GM12878 (cell line): ENCODE measurements around the gene SHC2. TPM values are rescaled to one million over a fixed set of nuclear protein-coding genes. Genes with fewer than 3 reads are reported as not detected.
"Not testable (repeated sequence)": the region's sequence is repeated elsewhere in the genome, so short reads cannot be mapped to it uniquely, and the experiment has no call there.

Experiments
- ATAC-seq: fragments of 200-7000 bp; cut with Tn5 transposase; 3 replicates; pipeline ENCODE4 v1.9.1; 2020; ENCODE audit warnings: mild to moderate bottlenecking, moderate library complexity
- BruUV-seq: library from RNA; stranded (reverse); fragments of 400-500 nt; replicated peaks from 2 replicates; lab custom pipeline; 2021; lab: Mats Ljungman, UMichigan
- CTCF ChIA-PET: fragments of 300-600 bp; sonication (Branson Sonifier 250); formaldehyde crosslinking; extraction: SDS; loops from one replicate; lab custom pipeline; 2021; ENCODE audit warnings: inconsistent platforms; lab: Yijun Ruan, JAX
- POLR2A ChIA-PET: fragments of 350-600 bp; formaldehyde crosslinking; extraction: SDS; loops from one replicate; lab custom pipeline; 2021; ENCODE audit warnings: inconsistent platforms; lab: Charles Lee
- RAD21 ChIA-PET: fragments of 300-600 bp; sonication (Branson Sonifier 250); formaldehyde crosslinking; loops from one replicate; lab custom pipeline; 2023; ENCODE audit warnings: antibody characterized with exemption; ENCODE audit not compliant: unreplicated experiment; lab: Charles Lee
- SMC1A ChIA-PET: fragments of 300-600 bp; sonication (Branson Sonifier 250); formaldehyde crosslinking; loops from one replicate; lab custom pipeline; 2023; ENCODE audit not compliant: unreplicated experiment, uncharacterized antibody; lab: Charles Lee
- DNase-seq: peaks from one replicate; pipeline ENCODE4 v3.0.0-alpha.2; 2011; ENCODE audit warnings: low read depth, low spot score
- FAIRE-seq: peaks from 3 replicates; lab custom pipeline; 2011; peaks lifted over from hg19 to GRCh38; lab: Jason Lieb, UNC
- H2AFZ ChIP-seq: 2 replicates; pipeline ENCODE4 v1.6.0; 2011; ENCODE audit warnings: low read depth, low read length, control low read depth; ENCODE audit not compliant: control insufficient read depth
- H3K27ac ChIP-seq: 2 replicates; pipeline ENCODE4 v1.5.1; 2011; ENCODE audit warnings: control low read depth; ENCODE audit not compliant: control insufficient read depth, insufficient read depth
- H3K27me3 ChIP-seq, 2 experiments: replicated peaks in 1 of 2; 2 replicates each; pipeline versions ENCODE4 v1.6.0 to v1.6.1; 2011; ENCODE audit warnings: low read length in 1 of 2; ENCODE audit not compliant: control insufficient read depth in 2 of 2, insufficient read depth in 2 of 2
- H3K36me3 ChIP-seq, 2 experiments: 2 replicates each; pipeline ENCODE4 v1.5.1; 2011; ENCODE audit warnings: low read length in 1 of 2; ENCODE audit not compliant: control insufficient read depth in 2 of 2, insufficient read depth in 2 of 2
- H3K4me1 ChIP-seq: 2 replicates; pipeline ENCODE4 v1.6.1; 2011; ENCODE audit warnings: mild to moderate bottlenecking, low read length, moderate library complexity, mixed read lengths; ENCODE audit not compliant: control insufficient read depth, insufficient read depth
- H3K4me2 ChIP-seq: 2 replicates; pipeline ENCODE4 v1.6.0; 2011; ENCODE audit warnings: control low read depth; ENCODE audit not compliant: control insufficient read depth, insufficient read depth
- H3K4me3 ChIP-seq: fragments of 200-600 bp; sonication (generic); 2 replicates; pipeline ENCODE4 v1.5.1; 2016
- H3K79me2 ChIP-seq: 2 replicates; pipeline ENCODE4 v1.6.0; 2011; ENCODE audit warnings: low read length; ENCODE audit not compliant: control insufficient read depth, insufficient read depth
- H3K9ac ChIP-seq: 2 replicates; pipeline ENCODE4 v1.8.0; 2011; ENCODE audit warnings: low read length, control low read depth, mixed read lengths; ENCODE audit not compliant: control insufficient read depth, insufficient read depth
- H3K9me3 ChIP-seq: replicated peaks from 3 replicates; pipeline ENCODE4 v1.5.1; 2011; ENCODE audit warnings: mild to moderate bottlenecking, low read length; ENCODE audit not compliant: control insufficient read depth, insufficient read depth
- H4K20me1 ChIP-seq: 2 replicates; pipeline ENCODE4 v1.6.0; 2011; ENCODE audit not compliant: control insufficient read depth, insufficient read depth
- MEF2A ChIP-seq: IDR thresholded peaks from 2 replicates; pipeline ENCODE4 v1.6.1; 2011; ENCODE audit warnings: low read depth, mild to moderate bottlenecking, low read length, moderate library complexity; ENCODE audit not compliant: insufficient read depth
- NBN ChIP-seq: fragments of 450-650 bp; IDR thresholded peaks from 2 replicates; pipeline ENCODE4 v1.6.1; 2016
- PAX5 ChIP-seq: IDR thresholded peaks from 2 replicates; pipeline ENCODE4 v1.6.1; 2011; ENCODE audit warnings: low read depth, low read length, borderline replicate concordance
- PKNOX1 ChIP-seq: fragments of 450-650 bp; IDR thresholded peaks from 2 replicates; pipeline ENCODE4 v1.6.1; 2016; ENCODE audit warnings: mild to moderate bottlenecking
- RAD21 ChIP-seq: IDR thresholded peaks from 2 replicates; pipeline ENCODE4 v1.6.1; 2011; ENCODE audit warnings: mild to moderate bottlenecking, low read depth, low read length, moderate library complexity; ENCODE audit not compliant: insufficient read depth
- RBBP5 ChIP-seq: fragments of 200-600 bp; sonication (generic); conservative IDR thresholded peaks from 2 replicates; pipeline ENCODE4 v1.6.1; 2016
- TCF3 ChIP-seq: IDR thresholded peaks from 2 replicates; pipeline ENCODE4 v1.6.1; 2012; ENCODE audit warnings: low read depth, mild to moderate bottlenecking, low read length, borderline replicate concordance; ENCODE audit not compliant: insufficient read depth
- ZNF687 ChIP-seq: fragments of 450-650 bp; IDR thresholded peaks from 2 replicates; pipeline ENCODE4 v1.6.1; 2017; ENCODE audit warnings: mild to moderate bottlenecking, moderate library complexity
- WGBS: methylation state at CpG from one replicate; pipeline ENCODE4 v1.1.6; 2016; ENCODE audit warnings: low lambda C conversion rate; ENCODE audit not compliant: insufficient replicate concordance, insufficient coverage; ENCODE audit errors: missing lambda C conversion rate; 5-methylcytosine and 5-hydroxymethylcytosine counted together
- in situ Hi-C: fragments of 300-500 bp; cut with MboI; formaldehyde crosslinking; loops from 9 replicates; pipeline ENCODE4 v1.14.3; 2018; ENCODE audit warnings: mixed read lengths
- intact Hi-C: fragments of 100-400 bp; cut with micrococcal nuclease; formaldehyde crosslinking; loops from one replicate; pipeline ENCODE4 v1.14.2; 2022; ENCODE audit not compliant: unreplicated experiment
- polyA plus RNA-seq, 11 experiments: library from polyadenylated mRNA; depleted of rRNA in 4 of 11; unstranded in 6 of 11; stranded (reverse) in 5 of 11; fragments of >200 nt; fragmentation: Nextera tagmentation in 4 of 11; fragmentation: Illumina TruSeq in 1 of 11; extraction: Ambion mirVana in 4 of 11; extraction: Trizol in 1 of 11; gene quantifications; 1 replicate in 1 of 11; 2 replicates in 10 of 11; pipeline versions ENCODE4 v1.2.1 to v1.2.3, GENCODE V29; 2011 to 2016; ENCODE audit warnings: inconsistent platforms in 2 of 11, missing spikeins in 2 of 11, low read depth in 1 of 11
- total RNA-seq, 4 experiments: library from RNA; depleted of rRNA in 3 of 4; stranded (reverse); fragments of >200 nt in 3 of 4; fragmentation: Illumina TruSeq in 1 of 4; extraction: Trizol in 1 of 4; gene quantifications; 2 replicates each; pipeline versions ENCODE4 v1.2.1 to v1.2.3, GENCODE V29; 2013 to 2021
- TF ChIP-seq, protein P1 (sequence below): IDR thresholded peaks from 2 replicates; pipeline ENCODE4 v1.6.1; 2012; ENCODE audit warnings: low read length, inconsistent platforms

Gene SHC2
- total and polyA plus RNA-seq, 10 of the 15 experiments (the other 5 are each of a cell fraction or from before 2014, with no cell fraction given): 0.08 TPM; not detected in 9

GRCh38 chr19:411723-412355 is 49.0 kb downstream of the SHC2 start:
- no peak overlapping the region for H3K4me3 ChIP-seq
- no peak for TF ChIP-seq MEF2A
- TF ChIP-seq, protein P1, sequence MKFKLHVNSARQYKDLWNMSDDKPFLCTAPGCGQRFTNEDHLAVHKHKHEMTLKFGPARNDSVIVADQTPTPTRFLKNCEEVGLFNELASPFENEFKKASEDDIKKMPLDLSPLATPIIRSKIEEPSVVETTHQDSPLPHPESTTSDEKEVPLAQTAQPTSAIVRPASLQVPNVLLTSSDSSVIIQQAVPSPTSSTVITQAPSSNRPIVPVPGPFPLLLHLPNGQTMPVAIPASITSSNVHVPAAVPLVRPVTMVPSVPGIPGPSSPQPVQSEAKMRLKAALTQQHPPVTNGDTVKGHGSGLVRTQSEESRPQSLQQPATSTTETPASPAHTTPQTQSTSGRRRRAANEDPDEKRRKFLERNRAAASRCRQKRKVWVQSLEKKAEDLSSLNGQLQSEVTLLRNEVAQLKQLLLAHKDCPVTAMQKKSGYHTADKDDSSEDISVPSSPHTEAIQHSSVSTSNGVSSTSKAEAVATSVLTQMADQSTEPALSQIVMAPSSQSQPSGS: no peak
- no peak for TF ChIP-seq RAD21
- no peak for TF ChIP-seq ZNF687
- no peak for TF ChIP-seq PAX5
- no peak for TF ChIP-seq NBN
- no peak for TF ChIP-seq TCF3
- TF ChIP-seq RBBP5: no peak
- TF ChIP-seq PKNOX1: no peak
- DNase-seq (no peak), FAIRE-seq (no peak), ATAC-seq (no peak)
- WGBS: 41% methylated on average over 12 of the region's 13 CpGs
- H3K27ac ChIP-seq: no peak overlapping the region
- no peaks in the 10 kb centered on the region for H4K20me1 ChIP-seq
- ChIA-PET CTCF (interaction anchor here (1.2 kb wide), 1 partner anchor 69 kb away, joined by 3 read pairs; no protein-coding TSS in a partner anchor), SMC1A (no interaction called here), POLR2A (no interaction called here), RAD21 (no interaction called here)
- H3K79me2 ChIP-seq: no peaks in the 10 kb centered on the region
- no TSS peak for BruUV-seq
- in situ Hi-C loops (no loop called here), intact Hi-C loops (no loop called here)
- peaks cover 0 to 3% of the 10 kb centered on the region in 2 experiments; a peak in 1 of 4 replicates for H3K27me3 ChIP-seq
- no peak overlapping the region for H2AFZ ChIP-seq
- H3K4me1 ChIP-seq: no peaks in the 10 kb centered on the region
- no peaks in the 10 kb centered on the region for H3K36me3 ChIP-seq
- H3K4me2 ChIP-seq: no peak overlapping the region
- H3K9me3 ChIP-seq: no peaks in the 10 kb centered on the region
- no peak overlapping the region for H3K9ac ChIP-seq

DNA sequence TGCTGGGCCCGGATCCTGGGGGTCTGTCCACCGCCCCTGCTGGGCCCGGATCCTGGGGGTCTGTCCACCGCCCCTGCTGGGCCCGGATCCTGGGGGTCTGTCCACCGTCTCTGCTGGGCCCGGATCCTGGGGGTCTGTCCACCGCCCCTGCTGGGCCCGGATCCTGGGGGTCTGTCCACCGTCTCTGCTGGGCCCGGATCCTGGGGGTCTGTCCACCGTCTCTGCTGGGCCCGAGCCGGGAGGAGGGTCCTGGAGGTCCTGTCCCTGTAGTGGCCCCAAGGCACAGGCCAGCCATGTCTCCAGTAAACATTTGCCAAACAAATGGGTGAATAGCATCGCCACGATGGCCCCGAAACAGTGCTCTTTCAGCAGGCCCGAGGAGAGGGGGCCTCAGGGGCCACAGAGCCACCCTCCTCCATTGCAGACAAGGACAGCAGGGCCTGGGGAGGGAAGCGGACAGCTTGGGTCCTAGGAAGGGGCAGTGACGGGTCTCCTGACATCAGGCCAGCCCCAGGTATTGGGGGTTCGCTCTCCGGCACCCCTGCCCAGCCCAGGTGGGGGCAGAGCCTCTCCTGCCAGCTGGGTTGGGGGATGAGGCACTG is 49.6 kb downstream of the SHC2 start:
- 52% methylated on average over 18 of the region's 22 CpGs for WGBS
- BruUV-seq, H4K20me1 ChIP-seq, H3K4me2 ChIP-seq, H3K4me1 ChIP-seq, FAIRE-seq, H3K27me3 ChIP-seq, H2AFZ ChIP-seq, intact Hi-C loops, SMC1A ChIA-PET, ATAC-seq, in situ Hi-C loops, H3K27ac ChIP-seq, DNase-seq, POLR2A ChIA-PET, H3K9me3 ChIP-seq, H3K4me3 ChIP-seq, H3K9ac ChIP-seq, H3K36me3 ChIP-seq, RAD21 ChIA-PET, H3K79me2 ChIP-seq: not testable (repeated sequence)
- CTCF ChIA-PET: interaction anchor here (1.2 kb wide), 1 partner anchor 68 kb away, joined by 3 read pairs; no protein-coding TSS in a partner anchor
